ENCODE data around the gene OGDHL.

- no peak for TF ChIP-seq CTCF (IDR thresholded peaks at IDR 0.05)
- no peak for TF ChIP-seq POLR2A (IDR thresholded peaks at IDR 0.05)
- no peak for TF ChIP-seq POLR2AphosphoS5 (IDR thresholded peaks at IDR 0.05)
Observed at GRCh38 chr10:49756641-49757040, 5.5 kb downstream of the OGDHL start.

Measured in gastroesophageal sphincter (tissue), 3 donors.